HG03103 (cell line): ENCODE data around the gene OR13J1.
"Not testable (repeated sequence)": the region's sequence is repeated elsewhere in the genome, so short reads cannot be mapped to it uniquely, and the experiment has no call there.

Source experiments
- ATAC-seq: cut with Tn5 transposase; IDR thresholded peaks from one replicate; pipeline ENCODE4 v1.9.1; 2021; ENCODE audit warnings: low read depth; ENCODE audit not compliant: unreplicated experiment

OR13J1 gene

DNA sequence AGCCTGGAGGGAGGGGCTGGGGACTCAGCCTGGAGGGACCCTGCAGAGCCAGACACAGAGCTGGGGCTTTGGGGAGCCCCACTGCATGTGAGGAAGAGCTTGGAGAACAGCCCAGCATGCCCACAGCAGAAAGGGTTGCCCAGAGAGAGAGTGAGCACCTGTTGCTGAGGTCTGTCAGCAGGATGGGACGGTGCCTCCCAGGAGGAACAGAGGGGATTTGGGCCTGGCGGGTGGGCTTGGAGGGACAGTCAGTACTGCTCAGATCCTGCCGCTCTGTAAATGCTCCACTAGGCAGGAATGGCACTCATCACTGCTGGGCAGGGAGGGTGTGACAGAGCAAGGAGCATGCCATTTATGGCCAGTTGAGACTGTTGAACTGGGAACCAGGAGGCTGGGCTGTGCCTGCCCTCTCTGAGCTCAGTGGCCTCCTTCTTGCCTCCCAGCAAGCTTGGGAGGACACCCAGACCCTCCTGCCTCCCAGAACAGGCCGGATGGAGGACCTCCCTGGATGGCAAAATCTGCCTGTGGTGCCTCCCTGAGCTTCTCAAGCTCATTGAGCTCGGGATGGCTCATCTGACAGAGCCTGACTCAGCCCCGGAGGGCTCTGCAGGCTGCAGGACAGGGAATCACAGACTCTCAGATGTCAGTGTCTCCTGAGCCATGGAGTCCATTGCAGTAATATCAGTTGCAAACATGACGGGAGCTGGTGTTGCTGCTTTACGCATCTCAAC is 35.0 kb upstream of the OR13J1 start:
- ATAC-seq: no peak

DNA sequence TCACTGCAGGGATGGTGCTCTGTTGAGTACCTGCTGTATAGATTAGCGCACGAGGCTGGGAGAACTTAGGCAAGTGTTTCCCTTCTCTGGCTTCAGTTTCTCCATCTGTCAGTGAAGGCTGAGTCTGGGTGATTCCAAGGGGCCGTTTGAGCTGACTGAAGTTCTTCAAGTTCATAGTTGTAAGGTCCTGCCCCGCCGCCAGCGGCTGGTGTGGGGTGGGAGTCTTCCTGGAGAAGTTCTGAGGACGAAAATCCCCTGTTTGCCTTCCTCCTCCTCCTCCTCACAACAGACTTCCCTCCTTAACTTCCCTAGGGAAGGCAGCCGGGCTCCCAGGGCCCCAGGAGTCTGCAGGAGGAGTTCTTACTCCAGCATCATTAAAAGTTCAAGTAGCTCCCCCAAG is 34.1 kb upstream of the OR13J1 start:
- ATAC-seq: no peak

DNA sequence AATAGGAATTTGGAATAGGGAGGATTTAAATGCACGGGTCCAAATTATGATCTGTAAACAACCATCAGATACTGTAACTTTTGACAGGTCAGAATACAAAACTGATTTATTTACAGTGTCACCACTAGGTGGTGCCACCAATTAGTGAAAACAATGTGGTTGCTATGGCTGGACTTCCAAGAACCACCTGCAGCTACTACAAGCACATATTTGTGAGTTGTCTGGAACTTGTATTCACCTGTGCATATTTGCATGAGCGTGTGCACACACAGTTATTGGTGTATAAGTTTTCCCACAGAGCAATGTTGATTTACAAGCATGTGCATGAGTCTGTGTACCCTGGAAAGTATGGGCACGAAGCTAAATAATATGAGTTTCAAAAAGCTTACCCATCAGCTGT is 32.8 kb upstream of the OR13J1 start:
- ATAC-seq: no peak

DNA sequence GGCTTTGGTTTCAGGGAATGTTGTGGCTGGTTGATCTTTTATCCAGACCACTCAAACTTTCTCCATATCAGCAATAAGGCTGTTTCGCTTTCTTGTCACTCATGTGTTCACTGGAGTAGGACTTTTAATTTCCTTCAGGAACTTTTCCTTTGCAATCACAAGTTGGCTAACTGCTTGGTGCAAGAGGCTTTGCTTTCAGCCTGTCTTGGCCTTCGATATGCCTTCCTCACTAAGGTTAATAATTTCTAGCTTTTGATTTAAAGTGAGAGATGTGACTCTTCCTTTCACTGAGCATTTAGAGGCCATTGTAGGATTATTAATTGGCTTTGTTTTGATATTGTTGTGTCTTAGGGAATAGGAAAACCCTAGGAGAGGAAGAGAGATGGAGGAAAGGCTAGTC is 28.8 kb upstream of the OR13J1 start:
- no peak for ATAC-seq

DNA sequence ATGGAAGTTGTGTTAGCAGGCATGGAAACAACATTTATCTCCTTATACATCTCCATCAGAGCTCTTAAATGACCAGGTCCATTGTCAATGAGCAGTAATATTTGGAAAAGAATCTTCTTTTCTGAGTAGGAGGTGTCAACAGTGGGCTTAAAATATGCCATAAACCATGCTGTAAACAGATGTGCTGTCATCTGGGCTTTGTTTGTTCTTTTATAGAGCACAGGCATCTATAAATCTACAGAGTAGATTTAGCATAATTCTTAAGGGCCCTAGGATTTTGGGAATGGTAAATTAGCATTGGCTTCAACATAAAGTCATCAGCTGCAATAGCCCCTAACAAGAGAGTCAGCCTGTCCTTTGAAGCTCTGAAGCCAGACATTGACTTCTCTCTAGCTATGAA is 28.1 kb upstream of the OR13J1 start:
- ATAC-seq: no peak

DNA sequence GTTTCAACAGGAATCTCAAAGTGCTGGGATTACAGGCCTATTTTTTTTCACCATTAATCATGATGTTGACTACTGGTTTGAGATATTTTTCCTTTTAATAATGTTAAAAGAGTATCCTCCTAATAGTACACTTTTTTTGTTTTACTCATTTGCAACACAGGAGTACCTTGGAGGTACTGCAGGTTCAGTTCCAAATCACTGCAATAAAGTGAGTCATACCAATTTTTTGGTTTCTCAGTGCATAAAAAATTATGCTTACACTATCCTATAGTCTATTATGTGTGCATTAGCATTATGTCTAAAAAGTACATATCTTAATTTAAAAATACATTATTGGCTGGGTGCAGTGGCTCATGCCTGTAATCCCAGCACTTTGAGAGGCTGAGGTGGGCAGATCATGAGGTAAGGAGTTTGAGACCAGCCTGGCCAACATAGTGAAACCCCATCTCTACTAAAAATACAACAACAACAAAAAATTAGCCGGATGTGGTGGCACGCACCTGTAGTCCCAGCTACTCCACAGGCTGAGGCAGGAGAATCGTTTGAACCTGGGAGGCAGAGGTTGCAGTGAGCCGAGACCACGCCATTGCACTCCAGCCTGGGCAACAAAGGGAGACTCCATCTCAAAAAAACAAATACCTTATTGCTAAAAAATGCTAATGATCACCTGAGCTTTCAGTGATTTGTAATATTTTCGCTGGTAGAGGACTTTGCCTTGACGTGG is 27.3 kb upstream of the OR13J1 start:
- not testable (repeated sequence) for ATAC-seq

DNA sequence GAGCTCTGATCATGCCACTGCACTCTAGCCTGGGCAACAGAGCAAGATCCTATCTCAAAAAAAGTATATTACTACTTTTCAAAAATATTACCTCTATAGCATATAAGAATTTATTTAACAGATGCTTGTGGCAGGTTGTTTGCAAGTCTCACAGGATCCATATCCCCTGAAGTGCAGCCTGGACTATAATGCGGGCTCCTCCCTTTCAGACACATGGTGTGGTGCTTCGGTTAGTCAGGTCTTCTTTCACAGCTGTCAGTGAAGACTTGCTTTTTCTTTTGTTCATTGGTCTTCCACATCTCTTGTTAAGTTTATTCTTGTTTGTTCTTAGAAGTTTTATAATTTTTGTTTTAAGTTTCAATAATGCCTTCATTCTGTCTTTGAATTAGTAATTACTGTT is 26.4 kb upstream of the OR13J1 start:
- no peak for ATAC-seq

DNA sequence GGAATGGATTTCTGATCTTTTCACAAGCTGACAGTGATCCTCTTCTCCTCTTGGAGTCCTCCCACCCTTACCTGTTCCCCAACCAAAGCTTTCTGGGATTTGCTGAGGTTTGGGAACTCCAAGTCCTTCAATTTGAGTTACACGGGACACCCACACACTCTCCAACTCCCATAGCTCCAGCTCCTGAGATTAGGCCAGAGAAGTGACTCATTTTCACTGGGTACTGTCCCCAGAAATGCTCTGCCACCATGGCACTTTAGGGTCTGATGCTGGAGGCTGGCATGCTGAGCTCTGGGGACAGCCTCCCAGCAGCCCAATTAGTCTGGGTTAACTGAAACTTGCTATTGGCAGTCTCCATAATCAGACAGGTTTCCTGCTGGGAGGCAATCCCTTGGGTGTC is 21.9 kb upstream of the OR13J1 start:
- ATAC-seq: no peak

DNA sequence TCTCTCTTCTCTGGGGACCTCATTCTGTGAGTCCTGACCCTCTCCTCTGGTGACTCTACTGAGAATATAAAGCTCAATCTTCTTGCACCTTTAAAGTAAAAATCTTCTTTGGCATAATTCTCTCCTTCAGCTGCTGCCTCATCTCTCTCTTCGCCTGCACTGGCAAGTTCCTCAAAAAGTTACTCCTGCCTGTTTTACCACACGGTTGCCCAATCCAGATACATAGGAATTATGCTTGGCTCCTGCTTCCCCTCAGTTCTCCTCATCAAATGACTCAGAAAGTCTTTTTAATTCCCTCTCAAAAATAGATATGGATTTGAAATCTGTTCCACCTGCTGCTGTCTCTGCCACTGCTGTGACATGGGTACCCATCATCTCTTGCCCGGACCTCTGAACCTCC is 21.4 kb upstream of the OR13J1 start:
- no peak for ATAC-seq

DNA sequence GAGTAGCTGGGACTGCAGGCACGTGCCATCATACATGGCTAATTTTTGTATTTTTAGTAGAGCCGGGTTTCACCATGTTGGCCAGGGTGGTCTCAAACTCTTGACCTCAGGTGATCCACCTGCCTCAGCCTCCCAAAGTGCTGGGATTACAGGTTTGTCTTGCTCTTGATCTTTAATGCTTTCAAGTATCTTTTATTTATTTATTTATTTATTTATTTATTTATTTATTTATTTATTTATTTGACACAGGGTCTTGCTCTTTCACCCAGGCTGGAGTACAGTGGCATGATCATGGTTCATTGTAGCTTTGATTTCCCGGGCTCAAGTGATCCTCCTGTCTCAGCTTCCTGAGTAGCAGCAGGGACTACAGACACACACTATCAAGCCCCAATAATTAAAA is 14.7 kb upstream of the OR13J1 start:
- ATAC-seq: not testable (repeated sequence)

DNA sequence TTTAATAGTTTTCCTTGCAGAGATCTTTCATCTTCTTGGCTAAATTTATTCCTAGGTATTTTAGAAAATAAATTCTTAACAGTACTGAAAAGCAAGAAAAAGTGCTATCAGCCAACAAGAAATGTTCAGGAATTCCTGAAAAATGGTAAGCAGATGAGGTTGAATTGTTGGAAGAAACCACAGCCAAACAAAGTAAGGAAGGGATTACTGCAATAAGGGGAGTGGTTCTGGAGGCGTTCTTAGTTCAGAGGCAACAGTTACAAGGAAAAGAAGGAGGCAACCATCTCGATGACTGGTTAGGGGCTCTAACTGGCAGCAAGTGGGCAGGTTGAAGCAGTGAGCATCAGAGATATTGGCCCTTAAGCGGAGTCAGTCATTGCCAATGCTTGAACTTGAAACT is 12.8 kb upstream of the OR13J1 start:
- no peak for ATAC-seq

DNA sequence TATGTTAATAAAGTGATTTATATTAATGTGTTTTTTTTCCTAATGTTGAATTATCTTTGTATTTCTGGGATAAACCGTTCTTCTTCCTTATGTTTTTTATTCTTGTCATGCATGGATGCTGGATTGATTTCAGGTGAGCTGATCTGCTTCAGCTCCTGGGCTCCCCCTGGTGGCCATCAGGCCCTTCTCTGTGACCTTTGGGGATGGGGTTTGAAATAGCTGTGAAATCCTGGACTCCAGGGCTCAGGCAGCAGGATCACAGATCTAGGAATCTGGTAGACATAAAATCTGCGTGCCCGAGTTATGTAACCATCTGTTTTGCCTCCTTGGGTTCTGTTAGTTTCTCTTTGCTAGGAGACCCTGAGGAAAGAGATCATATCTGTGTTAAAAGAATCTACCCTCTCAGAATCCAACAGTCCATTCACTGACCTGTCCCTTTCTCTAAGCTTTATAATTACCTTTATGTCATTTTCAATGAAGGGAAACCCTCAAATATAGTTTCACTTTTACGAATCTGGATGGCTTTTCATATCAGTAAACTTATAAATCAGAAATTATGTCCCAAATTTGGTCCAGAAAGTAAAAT is 12.2 kb upstream of the OR13J1 start:
- no peak for ATAC-seq

DNA sequence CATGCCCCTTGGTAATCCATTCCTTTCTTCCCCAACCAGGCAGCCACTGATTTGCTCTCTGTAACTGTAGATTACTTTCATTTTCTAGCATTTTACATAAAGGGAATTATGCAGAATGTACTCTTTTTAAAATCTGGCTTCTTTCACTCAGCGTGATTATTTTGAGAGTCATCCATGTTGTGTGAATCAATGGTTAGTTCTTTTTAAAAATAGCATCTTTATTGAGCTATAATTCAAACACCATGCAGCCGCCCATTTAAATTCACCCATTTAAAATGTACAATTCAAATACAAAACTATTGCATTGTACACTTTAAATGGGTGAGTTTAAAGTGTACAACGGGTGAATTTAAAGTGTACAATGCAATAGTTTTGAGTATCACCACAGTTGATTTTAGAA is 2.3 kb upstream of the OR13J1 start:
- no peak for ATAC-seq

DNA sequence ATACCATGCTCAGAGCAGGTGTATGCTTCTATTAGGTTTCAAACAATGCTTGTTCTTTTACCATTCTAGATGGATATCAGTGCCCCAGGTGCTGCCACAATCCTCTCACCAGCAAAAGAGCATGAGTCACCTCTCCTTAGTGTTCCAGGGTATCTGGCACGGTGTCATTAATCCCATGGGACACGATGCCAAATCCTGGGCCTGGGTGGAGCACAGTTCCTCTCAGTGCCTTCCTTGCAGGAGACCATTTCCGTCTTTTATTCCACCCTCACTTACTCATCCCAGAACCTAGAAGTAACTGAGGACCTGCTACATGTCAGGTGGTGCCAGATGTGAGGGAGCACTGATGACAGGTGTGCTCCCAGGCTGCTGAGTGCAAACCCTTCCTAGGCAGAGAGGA is 1.3 kb upstream of the OR13J1 start:
- ATAC-seq: no peak

DNA sequence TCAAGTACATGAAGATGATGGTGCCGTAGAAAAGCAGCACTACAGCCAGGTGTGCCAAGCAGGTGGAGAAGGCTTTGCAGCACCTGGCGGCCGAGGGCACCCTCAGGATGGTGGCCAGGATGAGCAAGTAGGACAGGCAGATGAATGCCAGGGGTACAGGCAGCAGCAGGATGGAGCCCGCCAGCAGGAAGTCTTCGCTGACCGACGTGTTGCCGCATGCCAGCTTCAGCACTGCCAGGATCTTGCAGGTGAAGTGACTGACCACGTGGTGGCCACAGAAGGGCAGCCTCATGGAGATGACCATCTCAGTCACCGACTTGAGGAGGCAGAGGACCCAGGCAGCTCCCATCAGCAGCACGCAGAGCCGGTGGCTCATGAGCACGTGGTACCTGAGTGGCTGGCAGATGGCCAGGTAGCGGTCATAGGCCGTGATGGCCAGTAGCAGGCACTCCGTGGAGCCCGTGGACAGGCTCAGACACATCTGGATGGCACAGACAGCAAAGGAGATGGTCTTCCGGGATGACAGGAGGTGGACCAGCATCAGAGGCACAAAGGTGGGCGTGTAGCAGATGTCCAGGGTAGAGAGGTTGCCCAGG is 482 bp downstream of the OR13J1 start:
- no peak for ATAC-seq

DNA sequence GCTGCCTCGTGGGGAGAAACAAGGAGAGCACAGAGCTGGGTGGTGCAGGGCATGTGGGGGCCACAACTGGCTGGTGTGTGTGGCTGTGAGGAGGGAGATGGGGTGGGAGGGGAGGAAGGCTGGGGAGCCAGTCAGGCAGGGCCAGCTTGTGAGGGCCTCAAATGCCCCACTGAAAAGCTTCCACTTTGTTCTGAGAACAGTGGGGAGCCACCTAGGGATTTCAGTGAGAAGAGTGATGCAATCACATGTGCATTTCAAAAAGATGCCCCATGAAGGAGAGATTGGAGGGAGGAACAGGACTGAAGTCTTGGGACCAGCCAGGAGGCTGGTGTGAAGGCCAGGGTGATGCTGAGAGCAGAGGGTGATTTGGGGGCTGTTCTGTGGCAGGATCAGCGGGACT is 1.3 kb downstream of the OR13J1 start:
- no peak for ATAC-seq

DNA sequence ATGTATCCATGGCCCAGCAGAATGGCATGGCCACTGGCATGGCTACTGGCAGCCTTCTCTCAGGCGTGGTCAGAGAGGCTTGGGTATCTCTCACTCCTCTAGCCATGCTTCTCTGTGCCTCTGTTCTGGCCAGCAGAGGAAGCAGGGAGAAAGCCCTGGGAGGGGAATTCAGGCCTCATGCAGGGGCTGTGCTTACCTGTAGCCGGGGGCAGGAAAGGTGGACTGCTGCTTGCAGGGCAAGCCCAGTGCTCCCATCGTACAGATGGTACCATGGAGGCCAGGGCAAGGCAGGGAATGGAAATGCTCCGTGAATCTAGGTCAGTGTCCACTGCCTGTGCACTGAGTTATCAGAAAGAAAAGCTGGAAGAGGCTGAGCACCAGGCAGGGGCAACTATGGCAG is 2.7 kb downstream of the OR13J1 start:
- ATAC-seq: no peak

DNA sequence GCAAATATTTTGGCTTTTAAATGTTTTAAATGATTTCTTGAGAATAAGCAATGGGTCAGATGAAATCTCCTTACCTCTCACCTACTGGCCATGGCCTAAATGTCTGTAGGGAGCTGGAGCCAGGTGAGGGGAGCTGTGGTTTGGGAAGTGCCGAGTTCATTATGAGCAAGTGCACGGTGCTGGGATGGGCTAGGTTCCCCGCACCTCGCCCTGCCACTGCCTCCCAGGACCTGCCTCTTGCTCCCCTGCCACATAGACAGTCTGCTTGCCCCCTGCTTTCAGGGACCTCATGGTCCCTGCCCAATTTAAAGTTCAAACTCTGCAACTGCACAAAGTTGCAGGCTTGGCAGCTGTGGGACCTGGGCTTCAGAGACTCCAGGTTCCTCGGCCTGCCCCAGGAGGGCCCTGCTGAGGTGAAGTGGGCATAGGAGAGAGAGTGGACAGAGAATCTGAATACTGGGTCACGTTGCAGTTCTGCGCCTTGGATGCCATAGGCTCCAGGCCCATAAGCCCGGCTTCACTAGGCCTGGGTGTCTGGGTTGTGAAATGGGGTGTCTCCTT is 5.4 kb downstream of the OR13J1 start:
- ATAC-seq: no peak

DNA sequence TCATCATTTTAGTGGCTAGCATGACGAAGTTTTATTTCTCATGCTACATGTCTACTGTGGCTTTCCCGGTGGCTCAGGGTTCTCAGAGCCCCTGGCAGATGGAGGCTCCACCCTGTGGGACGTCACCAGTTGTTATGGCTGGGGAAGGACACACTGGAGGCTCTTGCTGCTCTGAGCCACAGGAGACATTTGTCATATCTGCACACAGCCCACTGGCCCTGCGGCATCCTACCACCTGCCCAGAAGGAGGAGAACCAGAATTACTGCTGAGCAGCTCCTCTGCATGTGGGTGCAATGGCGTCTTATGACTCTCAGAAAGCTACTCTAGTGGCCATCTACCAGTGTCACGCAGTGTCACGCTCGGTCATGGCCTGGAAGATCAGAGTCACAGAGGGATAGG is 6.6 kb downstream of the OR13J1 start:
- ATAC-seq: no peak

DNA sequence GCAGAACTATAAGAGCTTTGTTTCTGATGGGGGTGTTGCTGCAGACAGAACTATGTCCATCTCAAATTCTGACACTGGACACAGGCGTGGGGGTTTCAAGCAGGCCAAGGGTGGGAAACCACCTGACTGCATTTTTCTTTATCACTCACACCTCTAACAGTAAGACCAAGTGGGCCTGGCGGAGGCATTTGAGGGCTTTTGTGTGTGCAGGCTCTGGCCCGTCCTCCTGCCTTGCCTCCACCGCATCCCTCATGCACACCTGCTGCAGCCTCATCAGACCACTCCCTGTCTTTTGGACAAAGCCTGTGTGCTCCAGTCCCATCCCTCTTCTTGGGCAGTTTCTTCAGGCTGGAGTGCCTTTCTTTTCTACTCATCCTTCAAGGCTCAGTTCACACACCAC is 7.9 kb downstream of the OR13J1 start:
- ATAC-seq: no peak

DNA sequence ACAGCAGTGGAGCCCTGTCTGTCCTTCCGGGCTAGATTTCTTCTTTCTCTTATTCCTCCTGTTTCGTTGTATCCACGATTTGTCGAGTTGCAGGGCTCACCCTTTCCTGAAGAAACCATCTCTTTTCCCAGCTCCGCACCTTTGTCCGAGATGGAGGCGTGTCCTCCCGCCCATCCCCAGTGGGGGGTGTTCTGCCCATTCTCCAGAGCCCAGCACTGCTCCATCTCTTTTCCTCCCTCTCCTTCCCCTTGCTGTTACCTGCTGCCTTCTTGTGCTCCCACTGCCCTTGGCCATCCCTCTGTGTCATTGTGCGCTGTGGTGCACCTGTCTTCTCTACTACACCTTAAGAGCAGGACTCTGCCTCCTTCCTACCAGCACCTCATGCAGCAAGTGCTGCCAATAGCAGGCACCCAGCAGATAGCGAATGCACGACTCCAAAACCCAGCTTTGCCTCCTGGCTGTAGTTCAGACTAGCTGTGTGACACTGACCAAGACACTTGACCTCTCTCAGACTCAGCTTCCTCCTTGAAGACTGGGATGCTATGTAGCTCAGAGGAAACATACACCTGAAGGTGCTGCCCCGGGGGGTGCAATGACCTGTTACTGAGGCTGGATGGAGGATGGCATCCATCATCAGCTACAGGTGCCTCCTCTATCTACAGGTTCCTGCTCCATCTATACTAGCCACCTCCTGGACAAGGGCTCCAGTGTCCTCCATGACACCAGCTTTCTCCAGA is 8.9 kb downstream of the OR13J1 start:
- no peak for ATAC-seq
